H1 (cell line): Measurements from ENCODE around the gene EIF2S2. TPM values are rescaled to one million over a fixed set of nuclear protein-coding genes. Genes with fewer than 3 reads are reported as not detected.

Source experiments
- EZH2 ChIP-seq: fragments of 200-600 bp; sonication (generic); IDR thresholded peaks from 2 replicates; pipeline ENCODE4 v1.7.1; 2012; ENCODE audit warnings: low read depth, mild to moderate bottlenecking, moderate library complexity, low read length, inconsistent platforms; ENCODE audit not compliant: severe bottlenecking
- RAD21 ChIP-seq, 2 experiments: IDR thresholded peaks in 1 of 2; conservative IDR thresholded peaks in 1 of 2; 2 replicates each; pipeline ENCODE4 v1.6.1; 2011; ENCODE audit warnings: low read depth in 2 of 2, low read length in 2 of 2, improper control_type of control experiment in 1 of 2, inconsistent platforms in 1 of 2, mild to moderate bottlenecking in 1 of 2, moderate library complexity in 1 of 2
- SIN3A ChIP-seq, 2 experiments: IDR thresholded peaks in 1 of 2; conservative IDR thresholded peaks in 1 of 2; 2 replicates each; pipeline ENCODE4 v1.6.1; 2011 to 2012; ENCODE audit warnings: low read length in 2 of 2, improper control_type of control experiment in 1 of 2, low read depth in 1 of 2, mild to moderate bottlenecking in 1 of 2
- SP1 ChIP-seq: IDR thresholded peaks from 2 replicates; pipeline ENCODE4 v1.6.1; 2011; ENCODE audit warnings: low read depth, low read length
- polyA plus RNA-seq, 7 experiments: library from polyadenylated mRNA; depleted of rRNA in 3 of 7; stranded (reverse) in 5 of 7; unstranded in 2 of 7; fragments of >200 nt in 5 of 7; fragments of 200-250 nt in 2 of 7; gene quantifications; 1 replicate in 5 of 7; 2 replicates in 1 of 7; 4 replicates in 1 of 7; pipeline versions ENCODE4 v1.2.1 to v1.2.3, GENCODE V29; 2011 to 2013; ENCODE audit warnings: missing spikeins in 2 of 7, mixed read lengths in 2 of 7
- total RNA-seq: library from RNA; stranded (reverse); fragmentation: NEBNext Ultra II Directional; extraction: Animal tissue kit (Norgen Biotek cat#: 25700); gene quantifications from 2 replicates; pipeline ENCODE4 v1.2.1, GENCODE V29; 2021

Gene EIF2S2
- total and polyA plus RNA-seq, 2 of the 8 experiments (the other 6 are each of a cell fraction or from before 2014, with no cell fraction given): 59.5 to 142 TPM

- TF ChIP-seq RAD21 (IDR thresholded peaks at IDR 0.05 in 1 of 2, conservative IDR thresholded peaks at IDR 0.05 in 1 of 2; ENCODE audit: low read depth in 2 of 2, low read length in 2 of 2): no peak
- no peak for TF ChIP-seq EZH2
- no peak for TF ChIP-seq SIN3A (conservative IDR thresholded peaks at IDR 0.05 in 1 of 2, IDR thresholded peaks at IDR 0.05 in 1 of 2; ENCODE audit: low read depth in 1 of 2, low read length in 2 of 2)
- no peak for TF ChIP-seq SP1
Observed at GRCh38 chr20:34064286-34064685, 47.8 kb downstream of the EIF2S2 start (continued).
